Transverse colon (tissue), 4 donors: Measurements from ENCODE around the gene INPPL1.

Experiments used
- CTCF ChIP-seq, 5 experiments: fragments of 200-600 bp in 3 of 5; fragments of 450-650 bp in 2 of 5; sonication (generic) in 3 of 5; IDR thresholded peaks; 1 replicate in 2 of 5; 2 replicates in 3 of 5; pipeline ENCODE4 v1.5.1; 2016 to 2017; ENCODE audit warnings: antibody characterized with exemption in 5 of 5, inconsistent platforms in 3 of 5, mild to moderate bottlenecking in 2 of 5, moderate library complexity in 1 of 5
- EP300 ChIP-seq: sonication (generic); formaldehyde crosslinking; IDR thresholded peaks from one replicate; pipeline ENCODE4 v1.6.1; 2017; ENCODE audit warnings: antibody characterized with exemption, low read depth
- POLR2A ChIP-seq: fragments of 450-650 bp; IDR thresholded peaks from one replicate; pipeline ENCODE4 v1.6.1; 2016; ENCODE audit warnings: antibody characterized with exemption, mild to moderate bottlenecking, moderate library complexity
- POLR2AphosphoS5 ChIP-seq, 3 donors: sonication (generic); formaldehyde crosslinking; IDR thresholded peaks; one replicate each; pipeline ENCODE4 v1.6.1; 2016; ENCODE audit warnings: antibody characterized with exemption in 3 of 3

GRCh38 chr11:72204886-72205285, 19.7 kb upstream of the INPPL1 start:
- TF ChIP-seq CTCF (IDR thresholded peaks at IDR 0.05) (no peak), EP300 (no peak), POLR2A (no peak), POLR2AphosphoS5 (IDR thresholded peaks at IDR 0.05) (no peak)
